NCI-H2196 (cell line): ENCODE data around the gene OXSR1.

Experiments
- DNase-seq: peaks from one replicate; lab custom pipeline; 2025; ENCODE audit not compliant: unreplicated experiment; lab: John Stamatoyannopoulos, UW

Gene OXSR1

GRCh38 chr3:38297947-38298711 is 132.8 kb downstream of the OXSR1 start:
- DNase-seq, result no peak
